HG02938 (cell line): ENCODE results near the gene GSTO1.

Source experiments
- ATAC-seq: cut with Tn5 transposase; IDR thresholded peaks from one replicate; pipeline ENCODE4 v1.9.1; 2021; ENCODE audit warnings: mild to moderate bottlenecking, moderate library complexity; ENCODE audit not compliant: unreplicated experiment

GSTO1 gene

GRCh38 chr10:104273899-104274575, 19.3 kb downstream of the GSTO1 start:
- no peak for ATAC-seq

- ATAC-seq = peak; percentile 64
Measured at GRCh38 chr10:104274762-104275721, 20.4 kb downstream of the GSTO1 start.

- ATAC-seq = no peak
Measured at GRCh38 chr10:104276192-104276591, 21.5 kb downstream of the GSTO1 start.

GRCh38 chr10:104277785-104278184, 23.1 kb downstream of the GSTO1 start:
- ATAC-seq = no peak

- no peak for ATAC-seq
Measured at GRCh38 chr10:104279550-104280259, 25.0 kb downstream of the GSTO1 start.

- no peak for ATAC-seq
Measured at GRCh38 chr10:104281694-104282093, 27.0 kb downstream of the GSTO1 start.

- ATAC-seq = no peak
Measured at GRCh38 chr10:104284846-104285245, 30.2 kb downstream of the GSTO1 start.

- no peak for ATAC-seq
Measured at GRCh38 chr10:104286939-104287338, 32.2 kb downstream of the GSTO1 start.

- no peak for ATAC-seq
Measured at GRCh38 chr10:104288355-104288754, 33.7 kb downstream of the GSTO1 start.

GRCh38 chr10:104291439-104291951, 36.8 kb downstream of the GSTO1 start:
- ATAC-seq = peak; percentile 99

- no peak for ATAC-seq
Measured at GRCh38 chr10:104293011-104293410, 38.3 kb downstream of the GSTO1 start.

- ATAC-seq = no peak
Measured at GRCh38 chr10:104293781-104294321, 39.2 kb downstream of the GSTO1 start.

- ATAC-seq = no peak
Measured at GRCh38 chr10:104296687-104297436, 42.2 kb downstream of the GSTO1 start.

- no peak for ATAC-seq
Measured at GRCh38 chr10:104297697-104298660, 43.3 kb downstream of the GSTO1 start.

GRCh38 chr10:104299031-104299904, 44.6 kb downstream of the GSTO1 start:
- ATAC-seq = no peak

- no peak for ATAC-seq
Measured at GRCh38 chr10:104300002-104300735, 45.5 kb downstream of the GSTO1 start.

GRCh38 chr10:104300736-104301292, 46.1 kb downstream of the GSTO1 start:
- ATAC-seq = no peak
